Measurements from ENCODE around the gene ABHD16B. TPM values are rescaled to one million over a fixed set of nuclear protein-coding genes. Genes with fewer than 3 reads are reported as not detected.

The ABHD16B gene
- total RNA-seq, 1 experiment from 2014 or later: not detected

GRCh38 chr20:63844511-63844991, 16.7 kb upstream of the ABHD16B start:
- DNase-seq: no peak
- BruUV-seq (replicated peaks): no TSS peak

GRCh38 chr20:63846128-63846771, 15.0 kb upstream of the ABHD16B start:
- peak; percentile 71 for ATAC-seq
- peak; percentile 49 for DNase-seq
- peak overlapping the region; percentile 37; the same call in 1 of the 2 replicates for H3K4me3 ChIP-seq (ENCODE audit: low read length)
- H3K4me1 ChIP-seq (ENCODE audit: insufficient read depth, low read length): peaks cover 7% of the 10 kb centered on the region
- H3K36me3 ChIP-seq (ENCODE audit: low read depth, low read length): no peaks in the 10 kb centered on the region
- H4K20me1 ChIP-seq (ENCODE audit: low read length): no peaks in the 10 kb centered on the region
- H3K27me3 ChIP-seq (ENCODE audit: low read length): peaks cover 8% of the 10 kb centered on the region; the same call in 1 of the 2 replicates
- H3F3A ChIP-seq (ENCODE audit: low read length, unreplicated experiment): no peaks in the 10 kb centered on the region
- ChIA-PET CTCF (no interaction called here), POLR2A (ENCODE audit: unreplicated experiment) (no interaction called here)
- H3K9ac ChIP-seq (ENCODE audit: low read length): no peak overlapping the region
- no peaks in the 10 kb centered on the region for H3K9me3 ChIP-seq (ENCODE audit: low read length)
- no peaks in the 10 kb centered on the region for H3K79me2 ChIP-seq (ENCODE audit: low read length)
- peak overlapping the region; percentile 55; the same call in 1 of the 2 replicates for H2AFZ ChIP-seq (ENCODE audit: low read length)
- H3K27ac ChIP-seq (ENCODE audit: low read length): no peak overlapping the region
- H3K4me2 ChIP-seq (ENCODE audit: low read length): peak overlapping the region; percentile 71
- H3K9me2 ChIP-seq (replicated peaks; ENCODE audit: low read length): no peaks in the 10 kb centered on the region
- TF ChIP-seq CTCF (conservative IDR thresholded peaks at IDR 0.05; ENCODE audit: low read depth, low read length): no peak
- no peak for TF ChIP-seq EZH2 (IDR thresholded peaks at IDR 0.05; ENCODE audit: low read length, unreplicated experiment)
- TF ChIP-seq EZH2phosphoT487 (IDR thresholded peaks at IDR 0.05; ENCODE audit: borderline replicate concordance, low read length): no peak
- BruUV-seq (replicated peaks): no TSS peak
- intact Hi-C loops (cut with micrococcal nuclease): no loop called here

More at GRCh38 chr20:63844511-63844991, 16.7 kb upstream of the ABHD16B start:
- H3K4me1 ChIP-seq (ENCODE audit: insufficient read depth, low read length): peaks cover 7% of the 10 kb centered on the region
- H3K36me3 ChIP-seq (ENCODE audit: low read depth, low read length): no peaks in the 10 kb centered on the region
- H2AFZ ChIP-seq (ENCODE audit: low read length): no peak overlapping the region
- no peaks in the 10 kb centered on the region for H3K79me2 ChIP-seq (ENCODE audit: low read length)
- no peaks in the 10 kb centered on the region for H3K9me2 ChIP-seq (replicated peaks; ENCODE audit: low read length)
- H3K27ac ChIP-seq (ENCODE audit: low read length): no peak overlapping the region
- H3K4me2 ChIP-seq (ENCODE audit: low read length): no peak overlapping the region
- ChIA-PET CTCF (no interaction called here), POLR2A (ENCODE audit: unreplicated experiment) (no interaction called here)
- no peaks in the 10 kb centered on the region for H4K20me1 ChIP-seq (ENCODE audit: low read length)
- H3F3A ChIP-seq (ENCODE audit: low read length, unreplicated experiment): no peaks in the 10 kb centered on the region
- intact Hi-C loops (cut with micrococcal nuclease): no loop called here
- ATAC-seq: no peak
- no peak overlapping the region for H3K4me3 ChIP-seq (ENCODE audit: low read length)
- no peak overlapping the region for H3K9ac ChIP-seq (ENCODE audit: low read length)
- no peaks in the 10 kb centered on the region for H3K9me3 ChIP-seq (ENCODE audit: low read length)
- TF ChIP-seq CTCF (conservative IDR thresholded peaks at IDR 0.05; ENCODE audit: low read depth, low read length): no peak
- no peak for TF ChIP-seq EZH2phosphoT487 (IDR thresholded peaks at IDR 0.05; ENCODE audit: borderline replicate concordance, low read length)
- TF ChIP-seq EZH2 (IDR thresholded peaks at IDR 0.05; ENCODE audit: low read length, unreplicated experiment): no peak
- H3K27me3 ChIP-seq (ENCODE audit: low read length): peaks cover 8% of the 10 kb centered on the region; the same call in 1 of the 2 replicates

- peaks cover 8% of the 10 kb centered on the region; the same call in 1 of the 2 replicates for H3K27me3 ChIP-seq (ENCODE audit: low read length)
- H3K36me3 ChIP-seq (ENCODE audit: low read depth, low read length): no peaks in the 10 kb centered on the region
- no peak for ATAC-seq
- H3K4me3 ChIP-seq (ENCODE audit: low read length): no peak overlapping the region
- H2AFZ ChIP-seq (ENCODE audit: low read length): no peak overlapping the region
- H3K9ac ChIP-seq (ENCODE audit: low read length): no peak overlapping the region
- no peaks in the 10 kb centered on the region for H3K9me3 ChIP-seq (ENCODE audit: low read length)
- H3F3A ChIP-seq (ENCODE audit: low read length, unreplicated experiment): no peaks in the 10 kb centered on the region
- no peaks in the 10 kb centered on the region for H4K20me1 ChIP-seq (ENCODE audit: low read length)
- POLR2A ChIA-PET (ENCODE audit: unreplicated experiment): no interaction called here
- BruUV-seq (replicated peaks): no TSS peak
- H3K4me1 ChIP-seq (ENCODE audit: insufficient read depth, low read length): peaks cover 7% of the 10 kb centered on the region
- no peak overlapping the region for H3K27ac ChIP-seq (ENCODE audit: low read length)
- intact Hi-C loops (cut with micrococcal nuclease): no loop called here
- no peaks in the 10 kb centered on the region for H3K9me2 ChIP-seq (replicated peaks; ENCODE audit: low read length)
- no peak for DNase-seq
- TF ChIP-seq EZH2phosphoT487 (IDR thresholded peaks at IDR 0.05; ENCODE audit: borderline replicate concordance, low read length) (no peak), EZH2 (IDR thresholded peaks at IDR 0.05; ENCODE audit: low read length, unreplicated experiment) (no peak), CTCF (conservative IDR thresholded peaks at IDR 0.05; ENCODE audit: low read depth, low read length) (no peak)
- CTCF ChIA-PET: no interaction called here
- peak overlapping the region; percentile 71; the same call in 1 of the 2 replicates for H3K4me2 ChIP-seq (ENCODE audit: low read length)
- H3K79me2 ChIP-seq (ENCODE audit: low read length): no peaks in the 10 kb centered on the region
These were observed 14.4 kb upstream of the ABHD16B start for GRCh38 chr20:63846888-63847236.
